ENCODE results near the gene ATF6. TPM values are rescaled to one million over a fixed set of nuclear protein-coding genes. Genes with fewer than 3 reads are reported as not detected.

Gene ATF6
- total RNA-seq, 1 experiment from 2014 or later: 16.4 TPM

GRCh38 chr1:161768461-161768860 is 2.3 kb downstream of the ATF6 start:
- BruUV-seq (replicated peaks): no TSS peak
- no peak for ATAC-seq
- Histone ChIP-seq H3K27ac (ENCODE audit: low read length) (no peak overlapping the region), H3K4me3 (ENCODE audit: low read depth in 2 of 2, low read length in 2 of 2) (no peak overlapping the region), H3K36me3 (ENCODE audit: control insufficient read depth, insufficient read depth, low read length) (peaks cover 7% of the 10 kb centered on the region; the same call in 1 of the 2 replicates), H3K9me3 (ENCODE audit: control insufficient read depth, insufficient read depth, low read depth, low read length) (no peaks in the 10 kb centered on the region), H3K27me3 (ENCODE audit: control insufficient read depth, insufficient read depth, low read length) (no peaks in the 10 kb centered on the region), H3K4me1 (ENCODE audit: control insufficient read depth, insufficient read depth, low read length) (peaks cover 6% of the 10 kb centered on the region; the same call in 1 of the 2 replicates)
- ChIA-PET POLR2A (no interaction called here), CTCF (no interaction called here)
- intact Hi-C loops (cut with micrococcal nuclease; ENCODE audit: unreplicated experiment): loop anchor here (10.0 kb wide), 1 partner anchor 626 kb away; no protein-coding TSS in a partner anchor
- DNase-seq (ENCODE audit: low read depth, low spot score): no peak
- in situ Hi-C loops (cut with HindIII; ENCODE audit: low pct_unique_long_range_greater_than_20kb, low sequenced_read_pairs): no loop called here
- no peak for TF ChIP-seq CTCF (IDR thresholded peaks at IDR 0.05)
- TF ChIP-seq REST (IDR thresholded peaks at IDR 0.05; ENCODE audit: insufficient read depth in 1 of 2, low read depth in 2 of 2, low read length in 1 of 2): no peak
- TF ChIP-seq POLR2AphosphoS5 (IDR thresholded peaks at IDR 0.05; ENCODE audit: low read depth, low read length): no peak
- no peak for TF ChIP-seq SIN3A (IDR thresholded peaks at IDR 0.05; ENCODE audit: borderline replicate concordance, insufficient read depth, low read depth, low read length)
- no peak for TF ChIP-seq TCF7L2 (IDR thresholded peaks at IDR 0.05; ENCODE audit: low read depth, low read length)

- intact Hi-C loops (cut with micrococcal nuclease; ENCODE audit: unreplicated experiment): loop anchor here (10.0 kb wide), 1 partner anchor 626 kb away; no protein-coding TSS in a partner anchor
- CTCF ChIA-PET: no interaction called here
- no peak for ATAC-seq
Observed at GRCh38 chr1:161768986-161769672, 3.0 kb downstream of the ATF6 start.

More at GRCh38 chr1:161768986-161769672, 3.0 kb downstream of the ATF6 start:
- Histone ChIP-seq H3K27me3 (ENCODE audit: control insufficient read depth, insufficient read depth, low read length) (no peaks in the 10 kb centered on the region), H3K9me3 (ENCODE audit: control insufficient read depth, insufficient read depth, low read depth, low read length) (no peaks in the 10 kb centered on the region), H3K27ac (ENCODE audit: low read length) (no peak overlapping the region), H3K4me1 (ENCODE audit: control insufficient read depth, insufficient read depth, low read length) (peaks cover 4% of the 10 kb centered on the region; the same call in 1 of the 2 replicates), H3K36me3 (ENCODE audit: control insufficient read depth, insufficient read depth, low read length) (peaks cover 7% of the 10 kb centered on the region; the same call in 1 of the 2 replicates), H3K4me3 (ENCODE audit: low read depth in 2 of 2, low read length in 2 of 2) (no peak overlapping the region)
- BruUV-seq (replicated peaks): no TSS peak
- TF ChIP-seq TCF7L2 (IDR thresholded peaks at IDR 0.05; ENCODE audit: low read depth, low read length): no peak
- no peak for TF ChIP-seq REST (IDR thresholded peaks at IDR 0.05; ENCODE audit: insufficient read depth in 1 of 2, low read depth in 2 of 2, low read length in 1 of 2)
- TF ChIP-seq POLR2AphosphoS5 (IDR thresholded peaks at IDR 0.05; ENCODE audit: low read depth, low read length): no peak
- no peak for TF ChIP-seq SIN3A (IDR thresholded peaks at IDR 0.05; ENCODE audit: borderline replicate concordance, insufficient read depth, low read depth, low read length)
- no peak for TF ChIP-seq CTCF (IDR thresholded peaks at IDR 0.05)
- no peak for DNase-seq (ENCODE audit: low read depth, low spot score)
- POLR2A ChIA-PET: interaction anchor here (0.6 kb wide), 1 partner anchor 125 kb away, joined by 8 read pairs; no protein-coding TSS in a partner anchor
- in situ Hi-C loops (cut with HindIII; ENCODE audit: low pct_unique_long_range_greater_than_20kb, low sequenced_read_pairs): no loop called here

Measured in Panc1 (cell line).